GM19193 (cell line): ENCODE data around the gene MFNG.

Source experiments
- POLR2A ChIP-seq: IDR thresholded peaks from 4 replicates; pipeline ENCODE4 v1.6.1; 2011; ENCODE audit not compliant: insufficient read depth, insufficient read length; ENCODE audit errors: extremely low read depth

The MFNG gene

GRCh38 chr22:37454857-37455686 lies 31.1 kb downstream of the MFNG start:
- TF ChIP-seq POLR2A = no peak

GRCh38 chr22:37453696-37454095 lies 32.5 kb downstream of the MFNG start:
- TF ChIP-seq POLR2A = no peak

GRCh38 chr22:37451218-37451617 lies 35.0 kb downstream of the MFNG start:
- no peak for TF ChIP-seq POLR2A

- no peak for TF ChIP-seq POLR2A
These were observed 36.7 kb downstream of the MFNG start for GRCh38 chr22:37449331-37450001.

- TF ChIP-seq POLR2A = no peak
These were observed 37.6 kb downstream of the MFNG start for GRCh38 chr22:37448516-37449127.

- no peak for TF ChIP-seq POLR2A
These were observed 40.7 kb downstream of the MFNG start for GRCh38 chr22:37445501-37445900.

- no peak for TF ChIP-seq POLR2A
These were observed 42.2 kb downstream of the MFNG start for GRCh38 chr22:37443977-37444376.

- no peak for TF ChIP-seq POLR2A
These were observed 43.1 kb downstream of the MFNG start for GRCh38 chr22:37443086-37443485.

GRCh38 chr22:37442537-37442936 lies 43.6 kb downstream of the MFNG start:
- no peak for TF ChIP-seq POLR2A

GRCh38 chr22:37442135-37442534 lies 44.0 kb downstream of the MFNG start:
- TF ChIP-seq POLR2A = no peak

- no peak for TF ChIP-seq POLR2A
These were observed 45.3 kb downstream of the MFNG start for GRCh38 chr22:37440875-37441274.

- TF ChIP-seq POLR2A = no peak
These were observed 46.8 kb downstream of the MFNG start for GRCh38 chr22:37439347-37439746.

- no peak for TF ChIP-seq POLR2A
These were observed 50.1 kb downstream of the MFNG start for GRCh38 chr22:37435970-37436603.

- TF ChIP-seq POLR2A = no peak
These were observed 52.4 kb downstream of the MFNG start for GRCh38 chr22:37433786-37434185.

- TF ChIP-seq POLR2A = no peak
These were observed 53.5 kb downstream of the MFNG start for GRCh38 chr22:37432708-37433054.
